SK-N-SH treated with all-trans-retinoic acid at 6 μM for 48 hours (cell line): ENCODE measurements around the gene TAS2R7.

Experiments
- ATAC-seq: fragments of 200-7000 bp; cut with Tn5 transposase; 3 replicates; pipeline ENCODE4 v1.9.1; 2020; ENCODE audit warnings: mild to moderate bottlenecking, moderate library complexity
- ARNTL ChIP-seq: fragments of 450-650 bp; formaldehyde crosslinking; IDR thresholded peaks from 2 replicates; pipeline ENCODE4 v1.5.0; 2020; ENCODE audit warnings: low read depth, mild to moderate bottlenecking, moderate library complexity, borderline replicate concordance
- BACH2 ChIP-seq: fragments of 250-450 bp; sonication (Bioruptor Pico); IDR thresholded peaks from 2 replicates; pipeline ENCODE4 v1.9.0; 2021; ENCODE audit warnings: mild to moderate bottlenecking, borderline replicate concordance
- CSDC2 ChIP-seq: fragments of 250-450 bp; sonication (Bioruptor Pico); IDR thresholded peaks from 2 replicates; pipeline ENCODE4 v1.5.0; 2020; ENCODE audit warnings: mild to moderate bottlenecking, moderate library complexity
- ESRRG ChIP-seq: fragments of 250-450 bp; sonication (Bioruptor Pico); IDR thresholded peaks from 2 replicates; pipeline ENCODE4 v1.6.1; 2021; ENCODE audit warnings: mild to moderate bottlenecking
- GLIS3 ChIP-seq: fragments of 250-450 bp; sonication (Bioruptor Pico); IDR thresholded peaks from 2 replicates; pipeline ENCODE4 v1.5.0; 2020; ENCODE audit warnings: mild to moderate bottlenecking, moderate library complexity
- ISL1 ChIP-seq: fragments of 250-450 bp; sonication (Bioruptor Pico); IDR thresholded peaks from 2 replicates; pipeline ENCODE4 v2.1.2; 2022; ENCODE audit warnings: mild to moderate bottlenecking, moderate library complexity
- OSR1 ChIP-seq: fragments of 250-450 bp; sonication (Bioruptor Pico); IDR thresholded peaks from 2 replicates; pipeline ENCODE4 v1.8.0; 2022; ENCODE audit warnings: moderate library complexity, mild to moderate bottlenecking, inconsistent platforms
- PPARA ChIP-seq: fragments of 250-450 bp; sonication (Bioruptor Pico); IDR thresholded peaks from 2 replicates; pipeline ENCODE4 v1.5.0; 2020; ENCODE audit warnings: mild to moderate bottlenecking, borderline replicate concordance
- RARB ChIP-seq: fragments of 250-450 bp; sonication (Bioruptor Pico); IDR thresholded peaks from 2 replicates; pipeline ENCODE4 v1.8.0; 2021; ENCODE audit warnings: mild to moderate bottlenecking, moderate library complexity
- SNAI2 ChIP-seq: fragments of 250-450 bp; sonication (Bioruptor Pico); IDR thresholded peaks from 2 replicates; pipeline ENCODE4 v1.5.0; 2020; ENCODE audit warnings: mild to moderate bottlenecking, moderate library complexity
- TCF4 ChIP-seq: fragments of 250-450 bp; sonication (Bioruptor Pico); IDR thresholded peaks from 2 replicates; pipeline ENCODE4 v1.8.0; 2021; ENCODE audit warnings: mild to moderate bottlenecking, moderate library complexity, borderline replicate concordance
- TOX ChIP-seq: fragments of 250-450 bp; sonication (Bioruptor Pico); IDR thresholded peaks from 2 replicates; pipeline ENCODE4 v1.8.0; 2021; ENCODE audit warnings: mild to moderate bottlenecking, moderate library complexity, borderline replicate concordance
- ZC3H10 ChIP-seq: fragments of 250-450 bp; sonication (Bioruptor Pico); IDR thresholded peaks from 2 replicates; pipeline ENCODE4 v1.5.1; 2021; ENCODE audit warnings: mild to moderate bottlenecking, moderate library complexity
- ZFP3 ChIP-seq: fragments of 250-450 bp; sonication (Bioruptor Pico); IDR thresholded peaks from 2 replicates; pipeline ENCODE4 v1.5.0; 2020; ENCODE audit warnings: mild to moderate bottlenecking, moderate library complexity
- ZFP30 ChIP-seq: fragments of 450-650 bp; formaldehyde crosslinking; IDR thresholded peaks from 2 replicates; pipeline ENCODE4 v1.5.0; 2022; ENCODE audit warnings: mild to moderate bottlenecking, moderate library complexity
- ZNF70 ChIP-seq: fragments of 450-650 bp; formaldehyde crosslinking; IDR thresholded peaks from 2 replicates; pipeline ENCODE4 v1.5.0; 2020; ENCODE audit warnings: mild to moderate bottlenecking, moderate library complexity
- ZNF8 ChIP-seq: fragments of 450-650 bp; formaldehyde crosslinking; IDR thresholded peaks from 2 replicates; pipeline ENCODE4 v1.5.0; 2020; ENCODE audit warnings: mild to moderate bottlenecking, moderate library complexity
- TF ChIP-seq, protein P1 (sequence below): fragments of 250-450 bp; sonication (Bioruptor Pico); IDR thresholded peaks from 2 replicates; pipeline ENCODE4 v1.5.1; 2020; ENCODE audit warnings: low read depth, mild to moderate bottlenecking, moderate library complexity
- TF ChIP-seq, protein P2 (sequence below): fragments of 250-450 bp; sonication (Bioruptor Pico); IDR thresholded peaks from 2 replicates; pipeline ENCODE4 v1.5.1; 2021; ENCODE audit warnings: mild to moderate bottlenecking, moderate library complexity
- TF ChIP-seq, protein P3 (sequence below): fragments of 250-450 bp; sonication (Bioruptor Pico); IDR thresholded peaks from 2 replicates; pipeline ENCODE4 v1.8.0; 2020; ENCODE audit warnings: mild to moderate bottlenecking, moderate library complexity, borderline replicate concordance
- TF ChIP-seq, protein P4 (sequence below): fragments of 250-450 bp; sonication (Bioruptor Pico); IDR thresholded peaks from 2 replicates; pipeline ENCODE4 v1.5.0; 2020; ENCODE audit warnings: mild to moderate bottlenecking, moderate library complexity

Gene TAS2R7

GRCh38 chr12:10811883-10812536 lies 9.6 kb upstream of the TAS2R7 start:
- no peak for ATAC-seq
- TF ChIP-seq ZNF8 (CRISPR knock-in tag) = no peak
- no peak for TF ChIP-seq CSDC2 (CRISPR knock-in tag)
- TF ChIP-seq, protein P1, sequence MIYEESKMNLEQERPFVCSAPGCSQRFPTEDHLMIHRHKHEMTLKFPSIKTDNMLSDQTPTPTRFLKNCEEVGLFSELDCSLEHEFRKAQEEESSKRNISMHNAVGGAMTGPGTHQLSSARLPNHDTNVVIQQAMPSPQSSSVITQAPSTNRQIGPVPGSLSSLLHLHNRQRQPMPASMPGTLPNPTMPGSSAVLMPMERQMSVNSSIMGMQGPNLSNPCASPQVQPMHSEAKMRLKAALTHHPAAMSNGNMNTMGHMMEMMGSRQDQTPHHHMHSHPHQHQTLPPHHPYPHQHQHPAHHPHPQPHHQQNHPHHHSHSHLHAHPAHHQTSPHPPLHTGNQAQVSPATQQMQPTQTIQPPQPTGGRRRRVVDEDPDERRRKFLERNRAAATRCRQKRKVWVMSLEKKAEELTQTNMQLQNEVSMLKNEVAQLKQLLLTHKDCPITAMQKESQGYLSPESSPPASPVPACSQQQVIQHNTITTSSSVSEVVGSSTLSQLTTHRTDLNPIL = no peak
- no peak for TF ChIP-seq GLIS3 (CRISPR knock-in tag)
- TF ChIP-seq ESRRG = no peak
- TF ChIP-seq, protein P2, sequence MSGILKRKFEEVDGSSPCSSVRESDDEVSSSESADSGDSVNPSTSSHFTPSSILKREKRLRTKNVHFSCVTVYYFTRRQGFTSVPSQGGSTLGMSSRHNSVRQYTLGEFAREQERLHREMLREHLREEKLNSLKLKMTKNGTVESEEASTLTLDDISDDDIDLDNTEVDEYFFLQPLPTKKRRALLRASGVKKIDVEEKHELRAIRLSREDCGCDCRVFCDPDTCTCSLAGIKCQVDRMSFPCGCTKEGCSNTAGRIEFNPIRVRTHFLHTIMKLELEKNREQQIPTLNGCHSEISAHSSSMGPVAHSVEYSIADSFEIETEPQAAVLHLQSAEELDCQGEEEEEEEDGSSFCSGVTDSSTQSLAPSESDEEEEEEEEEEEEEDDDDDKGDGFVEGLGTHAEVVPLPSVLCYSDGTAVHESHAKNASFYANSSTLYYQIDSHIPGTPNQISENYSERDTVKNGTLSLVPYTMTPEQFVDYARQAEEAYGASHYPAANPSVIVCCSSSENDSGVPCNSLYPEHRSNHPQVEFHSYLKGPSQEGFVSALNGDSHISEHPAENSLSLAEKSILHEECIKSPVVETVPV (CRISPR knock-in tag) = no peak
- no peak for TF ChIP-seq PPARA (CRISPR knock-in tag)
- TF ChIP-seq ZFP3 = no peak
- TF ChIP-seq TCF4 (CRISPR knock-in tag) = no peak
- TF ChIP-seq ARNTL (CRISPR knock-in tag) = no peak
- TF ChIP-seq SNAI2 = no peak
- TF ChIP-seq BACH2 (CRISPR knock-in tag) = no peak
- TF ChIP-seq, protein P3, sequence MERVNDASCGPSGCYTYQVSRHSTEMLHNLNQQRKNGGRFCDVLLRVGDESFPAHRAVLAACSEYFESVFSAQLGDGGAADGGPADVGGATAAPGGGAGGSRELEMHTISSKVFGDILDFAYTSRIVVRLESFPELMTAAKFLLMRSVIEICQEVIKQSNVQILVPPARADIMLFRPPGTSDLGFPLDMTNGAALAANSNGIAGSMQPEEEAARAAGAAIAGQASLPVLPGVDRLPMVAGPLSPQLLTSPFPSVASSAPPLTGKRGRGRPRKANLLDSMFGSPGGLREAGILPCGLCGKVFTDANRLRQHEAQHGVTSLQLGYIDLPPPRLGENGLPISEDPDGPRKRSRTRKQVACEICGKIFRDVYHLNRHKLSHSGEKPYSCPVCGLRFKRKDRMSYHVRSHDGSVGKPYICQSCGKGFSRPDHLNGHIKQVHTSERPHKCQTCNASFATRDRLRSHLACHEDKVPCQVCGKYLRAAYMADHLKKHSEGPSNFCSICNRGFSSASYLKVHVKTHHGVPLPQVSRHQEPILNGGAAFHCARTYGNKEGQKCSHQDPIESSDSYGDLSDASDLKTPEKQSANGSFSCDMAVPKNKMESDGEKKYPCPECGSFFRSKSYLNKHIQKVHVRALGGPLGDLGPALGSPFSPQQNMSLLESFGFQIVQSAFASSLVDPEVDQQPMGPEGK = no peak
- TF ChIP-seq ZC3H10 = no peak
- no peak for TF ChIP-seq OSR1 (CRISPR knock-in tag)
- TF ChIP-seq ZNF70 (CRISPR knock-in tag) = no peak
- no peak for TF ChIP-seq RARB (CRISPR knock-in tag)
- TF ChIP-seq ZFP30 (CRISPR knock-in tag) = no peak

GRCh38 chr12:10810068-10810467 lies 7.6 kb upstream of the TAS2R7 start, which contains the start of gene TAS2R9:
Gene TAS2R9 (minus strand): TSS chr12:10810168. CDS start chr12:10810075, 93 bp downstream.
- no peak for ATAC-seq
- TF ChIP-seq, protein P2 (CRISPR knock-in tag) = no peak
- TF ChIP-seq ARNTL (CRISPR knock-in tag) = no peak

DNA sequence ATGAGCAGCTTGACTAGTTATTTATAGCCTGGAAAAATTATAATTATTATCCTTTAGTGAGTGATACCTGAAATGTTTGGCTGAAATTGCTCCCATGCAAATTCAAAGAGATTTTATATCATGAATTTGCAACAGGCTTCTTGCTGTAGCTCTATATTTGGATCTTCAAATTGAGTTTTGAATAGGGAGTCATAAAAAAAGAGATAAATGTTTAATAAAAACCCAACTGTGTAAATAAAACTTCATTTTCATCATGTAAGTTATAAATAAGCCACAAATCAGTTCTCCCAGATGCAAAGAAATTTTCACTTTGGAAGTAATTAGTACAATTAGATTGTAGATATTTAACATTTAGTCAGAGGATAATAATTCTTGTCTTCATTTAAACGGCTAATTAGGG lies 4.8 kb upstream of the TAS2R7 start, which contains the start of gene TAS2R8:
TAS2R8 (minus strand) TSS at position 101 of the 400 bp plus-strand sequence. CDS start 306 bp downstream, outside the sequence.
- ATAC-seq = no peak
- TF ChIP-seq ARNTL (CRISPR knock-in tag) (no peak), PPARA (CRISPR knock-in tag) (no peak), OSR1 (CRISPR knock-in tag) (no peak), BACH2 (CRISPR knock-in tag) (no peak), ZFP30 (CRISPR knock-in tag) (no peak), ZFP3 (no peak), ESRRG (no peak), TOX (CRISPR knock-in tag) (no peak), GLIS3 (CRISPR knock-in tag) (no peak), TCF4 (CRISPR knock-in tag) (no peak), CSDC2 (CRISPR knock-in tag) (no peak), SNAI2 (no peak), ZNF70 (CRISPR knock-in tag) (no peak), ISL1 (CRISPR knock-in tag) (no peak), ZC3H10 (no peak), RARB (CRISPR knock-in tag) (no peak)
- TF ChIP-seq, protein P2 (CRISPR knock-in tag) = no peak
- TF ChIP-seq, protein P3 = no peak
- TF ChIP-seq, protein P4, sequence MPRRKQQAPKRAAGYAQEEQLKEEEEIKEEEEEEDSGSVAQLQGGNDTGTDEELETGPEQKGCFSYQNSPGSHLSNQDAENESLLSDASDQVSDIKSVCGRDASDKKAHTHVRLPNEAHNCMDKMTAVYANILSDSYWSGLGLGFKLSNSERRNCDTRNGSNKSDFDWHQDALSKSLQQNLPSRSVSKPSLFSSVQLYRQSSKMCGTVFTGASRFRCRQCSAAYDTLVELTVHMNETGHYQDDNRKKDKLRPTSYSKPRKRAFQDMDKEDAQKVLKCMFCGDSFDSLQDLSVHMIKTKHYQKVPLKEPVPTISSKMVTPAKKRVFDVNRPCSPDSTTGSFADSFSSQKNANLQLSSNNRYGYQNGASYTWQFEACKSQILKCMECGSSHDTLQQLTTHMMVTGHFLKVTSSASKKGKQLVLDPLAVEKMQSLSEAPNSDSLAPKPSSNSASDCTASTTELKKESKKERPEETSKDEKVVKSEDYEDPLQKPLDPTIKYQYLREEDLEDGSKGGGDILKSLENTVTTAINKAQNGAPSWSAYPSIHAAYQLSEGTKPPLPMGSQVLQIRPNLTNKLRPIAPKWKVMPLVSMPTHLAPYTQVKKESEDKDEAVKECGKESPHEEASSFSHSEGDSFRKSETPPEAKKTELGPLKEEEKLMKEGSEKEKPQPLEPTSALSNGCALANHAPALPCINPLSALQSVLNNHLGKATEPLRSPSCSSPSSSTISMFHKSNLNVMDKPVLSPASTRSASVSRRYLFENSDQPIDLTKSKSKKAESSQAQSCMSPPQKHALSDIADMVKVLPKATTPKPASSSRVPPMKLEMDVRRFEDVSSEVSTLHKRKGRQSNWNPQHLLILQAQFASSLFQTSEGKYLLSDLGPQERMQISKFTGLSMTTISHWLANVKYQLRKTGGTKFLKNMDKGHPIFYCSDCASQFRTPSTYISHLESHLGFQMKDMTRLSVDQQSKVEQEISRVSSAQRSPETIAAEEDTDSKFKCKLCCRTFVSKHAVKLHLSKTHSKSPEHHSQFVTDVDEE (CRISPR knock-in tag) = no peak
- TF ChIP-seq, protein P1 = no peak
